HCT116 (cell line): ENCODE results near the gene NAGK. TPM values are rescaled to one million over a fixed set of nuclear protein-coding genes. Genes with fewer than 3 reads are reported as not detected.

ENCODE experiments used
- ATAC-seq: fragments of 200-7000 bp; cut with Tn5 transposase; 2 replicates; pipeline ENCODE4 v1.9.1; 2020; ENCODE audit warnings: mild to moderate bottlenecking, moderate library complexity
- BruUV-seq: library from RNA; stranded (reverse); fragments of 400-500 nt; replicated peaks from 2 replicates; lab custom pipeline; 2021; lab: Mats Ljungman, UMichigan
- CTCF ChIA-PET: fragments of 300-600 bp; sonication (Branson Sonifier 250); formaldehyde crosslinking; loops from one replicate; lab custom pipeline; 2021; ENCODE audit warnings: antibody characterized with exemption; lab: Charles Lee
- POLR2A ChIA-PET: fragments of 300-600, 350-600 bp; sonication (Branson Sonifier 250); formaldehyde crosslinking; loops from one replicate; lab custom pipeline; 2021; ENCODE audit warnings: antibody characterized with exemption; lab: Charles Lee
- RAD21 ChIA-PET, 2 experiments: fragments of 300-600 bp; sonication (Branson Sonifier 250); formaldehyde crosslinking; loops; one replicate each; lab custom pipeline; 2023; ENCODE audit warnings: low total read pairs in 2 of 2; ENCODE audit not compliant: uncharacterized antibody in 2 of 2, unreplicated experiment in 2 of 2, low non-redundant PET in 1 of 2; lab: Charles Lee
- DNase-seq: peaks from one replicate; pipeline ENCODE4 v3.0.0-alpha.2; 2010; ENCODE audit warnings: low read depth, low spot score
- H2AFZ ChIP-seq: fragments of 200-600 bp; shearing (Covaris generic), sonication (generic); 2 replicates; pipeline ENCODE4 v1.6.1; 2017; ENCODE audit warnings: low read depth, mixed run types, mixed read lengths, antibody characterized with exemption, low read length; ENCODE audit not compliant: poor library complexity, severe bottlenecking
- H3K27ac ChIP-seq: 2 replicates; pipeline ENCODE4 v1.5.1; 2012; ENCODE audit warnings: low read depth, low read length
- H3K27me3 ChIP-seq: fragments of 200-600 bp; sonication (generic); 2 replicates; pipeline ENCODE4 v1.6.1; 2016; ENCODE audit warnings: mixed run types, low read length, mixed read lengths; ENCODE audit not compliant: insufficient read depth
- H3K36me3 ChIP-seq, 2 experiments: fragments of 200-500 bp in 1 of 2; fragments of 200-600 bp in 1 of 2; sonication (Bioruptor generic) in 1 of 2; sonication (generic) in 1 of 2; 2 replicates each; pipeline versions ENCODE4 v1.5.1 to v1.6.1; 2014 to 2016; ENCODE audit warnings: low read length in 2 of 2, inconsistent platforms in 1 of 2, mixed read lengths in 1 of 2, mixed run types in 1 of 2; ENCODE audit not compliant: insufficient read depth in 2 of 2, control insufficient read depth in 1 of 2
- H3K4me1 ChIP-seq, 2 experiments: fragments of 200-600 bp in 1 of 2; sonication (generic) in 1 of 2; 2 replicates each; pipeline versions ENCODE4 v1.5.1 to v1.6.1; 2012 to 2017; ENCODE audit warnings: low read length in 2 of 2, inconsistent platforms in 1 of 2, mild to moderate bottlenecking in 1 of 2, mixed read lengths in 1 of 2, mixed run types in 1 of 2, moderate library complexity in 1 of 2; ENCODE audit not compliant: insufficient read depth in 2 of 2, control insufficient read depth in 1 of 2
- H3K4me2 ChIP-seq: fragments of 200-600 bp; sonication (generic); 2 replicates; pipeline ENCODE4 v1.6.1; 2017; ENCODE audit warnings: mixed run types, low read length, mixed read lengths
- H3K4me3 ChIP-seq, 2 experiments: fragments of 200-600 bp in 1 of 2; sonication (generic) in 1 of 2; replicated peaks in 1 of 2; 2 replicates each; pipeline ENCODE4 v1.5.1; 2011 to 2016; ENCODE audit warnings: low read length in 2 of 2, control low read depth in 1 of 2, low read depth in 1 of 2, mild to moderate bottlenecking in 1 of 2, mixed read lengths in 1 of 2, mixed run types in 1 of 2
- H3K79me2 ChIP-seq: fragments of 200-600 bp; sonication (generic); 2 replicates; pipeline ENCODE4 v1.6.1; 2017; ENCODE audit warnings: mild to moderate bottlenecking, mixed run types, low read length, moderate library complexity, mixed read lengths; ENCODE audit not compliant: insufficient read depth
- H3K9ac ChIP-seq: fragments of 200-600 bp; sonication (generic); 2 replicates; pipeline ENCODE4 v1.6.1; 2016; ENCODE audit warnings: low read length, mixed read lengths
- H3K9me2 ChIP-seq: fragments of 200-600 bp; sonication (generic), shearing (Covaris generic); 2 replicates; pipeline ENCODE4 v1.6.1; 2017; ENCODE audit warnings: mixed run types, mild to moderate bottlenecking, moderate library complexity; ENCODE audit not compliant: insufficient read depth
- H3K9me3 ChIP-seq, 2 experiments: fragments of 200-500 bp in 1 of 2; fragments of 200-600 bp in 1 of 2; sonication (Bioruptor generic) in 1 of 2; sonication (generic) in 1 of 2; 2 replicates each; pipeline ENCODE4 v1.6.1; 2014 to 2017; ENCODE audit warnings: low read length in 2 of 2, mixed read lengths in 2 of 2, inconsistent platforms in 1 of 2, low read depth in 1 of 2, mild to moderate bottlenecking in 1 of 2, mixed run types in 1 of 2, moderate library complexity in 1 of 2; ENCODE audit not compliant: control insufficient read depth in 1 of 2, insufficient read depth in 1 of 2
- H4K20me1 ChIP-seq: fragments of 200-600 bp; sonication (generic), shearing (Covaris generic); 2 replicates; pipeline ENCODE4 v1.6.1; 2017; ENCODE audit warnings: mixed run types, mild to moderate bottlenecking, moderate library complexity; ENCODE audit not compliant: insufficient read depth
- CBX3 ChIP-seq: IDR thresholded peaks from 2 replicates; pipeline ENCODE4 v1.6.1; 2012; ENCODE audit warnings: low read depth
- CEBPB ChIP-seq: IDR thresholded peaks from 2 replicates; pipeline ENCODE4 v1.6.1; 2012; ENCODE audit warnings: low read depth
- EGR1 ChIP-seq: IDR thresholded peaks from 2 replicates; pipeline ENCODE4 v1.6.1; 2012; ENCODE audit warnings: low read depth
- ELF1 ChIP-seq: IDR thresholded peaks from 2 replicates; pipeline ENCODE4 v1.6.1; 2012; ENCODE audit warnings: low read depth, borderline replicate concordance
- EZH2 ChIP-seq: fragments of 200-600 bp; sonication (generic); IDR thresholded peaks from 2 replicates; pipeline ENCODE4 v1.6.1; 2017; ENCODE audit warnings: antibody characterized with exemption, mixed run types
- EZH2phosphoT487 ChIP-seq: fragments of 200-600 bp; IDR thresholded peaks from 2 replicates; pipeline ENCODE4 v1.6.1; 2018; ENCODE audit warnings: antibody characterized with exemption, borderline replicate concordance
- JUND ChIP-seq: IDR thresholded peaks from 2 replicates; pipeline ENCODE4 v1.6.1; 2012
- POLR2A ChIP-seq: IDR thresholded peaks from 2 replicates; pipeline ENCODE4 v1.7.0; 2011; ENCODE audit warnings: borderline replicate concordance; ENCODE audit not compliant: insufficient read depth, insufficient read length; ENCODE audit errors: extremely low read depth
- POLR2AphosphoS5 ChIP-seq: IDR thresholded peaks from 2 replicates; pipeline ENCODE4 v1.6.1; 2011; ENCODE audit warnings: mild to moderate bottlenecking, low read depth, low read length, moderate library complexity
- RAD21 ChIP-seq: IDR thresholded peaks from 2 replicates; pipeline ENCODE4 v1.6.1; 2012; ENCODE audit warnings: low read depth, mild to moderate bottlenecking
- SIN3A ChIP-seq: IDR thresholded peaks from 2 replicates; pipeline ENCODE4 v1.6.1; 2012; ENCODE audit warnings: low read depth
- SP1 ChIP-seq: IDR thresholded peaks from 2 replicates; pipeline ENCODE4 v1.6.1; 2012; ENCODE audit warnings: low read depth
- SRF ChIP-seq: IDR thresholded peaks from 2 replicates; pipeline ENCODE4 v1.6.1; 2012; ENCODE audit warnings: low read depth
- TCF7L2 ChIP-seq: IDR thresholded peaks from 2 replicates; pipeline ENCODE4 v1.7.0; 2011; ENCODE audit warnings: borderline replicate concordance, inconsistent platforms; ENCODE audit not compliant: insufficient read depth, insufficient read length; ENCODE audit errors: extremely low read depth
- YY1 ChIP-seq: IDR thresholded peaks from 2 replicates; pipeline ENCODE4 v1.6.1; 2011; ENCODE audit warnings: low read length, low read depth, moderate library complexity, mild to moderate bottlenecking; ENCODE audit not compliant: insufficient replicate concordance; ENCODE audit errors: extremely low read depth
- ZFX ChIP-seq: fragments of 450-650 bp; IDR thresholded peaks from 2 replicates; pipeline ENCODE4 v1.6.1; 2017
- ZNF274 ChIP-seq: fragments of 200-500 bp; sonication (Bioruptor generic); IDR thresholded peaks from 2 replicates; pipeline ENCODE4 v1.6.1; 2014; ENCODE audit warnings: mild to moderate bottlenecking, low read depth, low read length, inconsistent platforms
- intact Hi-C: fragments of 100-400 bp; cut with micrococcal nuclease; formaldehyde crosslinking; loops from 2 replicates; pipeline ENCODE4 v1.10.0; 2022
- total RNA-seq: library from RNA; stranded (reverse); gene quantifications from one replicate; pipeline ENCODE4 v1.2.1, GENCODE V29; 2021; ENCODE audit not compliant: unreplicated experiment
- TF ChIP-seq, protein P1 (sequence below): IDR thresholded peaks from 2 replicates; pipeline ENCODE4 v1.6.1; 2012
- TF ChIP-seq, protein P2 (sequence below), 3 experiments: fragments of 200-600 bp in 1 of 3; sonication (generic) in 1 of 3; IDR thresholded peaks in 2 of 3; conservative IDR thresholded peaks in 1 of 3; 2 replicates each; pipeline ENCODE4 v1.5.1; 2012 to 2017; ENCODE audit warnings: low read depth in 2 of 3, low read length in 2 of 3, antibody characterized with exemption in 1 of 3, borderline replicate concordance in 1 of 3, control low read depth in 1 of 3, mild to moderate bottlenecking in 1 of 3, mixed read lengths in 1 of 3, mixed run types in 1 of 3, moderate library complexity in 1 of 3; ENCODE audit not compliant: insufficient read depth in 1 of 3
- TF ChIP-seq, protein P3 (sequence below): IDR thresholded peaks from 2 replicates; pipeline ENCODE4 v1.6.1; 2011; ENCODE audit warnings: mild to moderate bottlenecking, low read length, moderate library complexity; ENCODE audit not compliant: insufficient replicate concordance; ENCODE audit errors: extremely low read depth

NAGK gene
- total RNA-seq, 1 experiment from 2014 or later = 36.8 TPM

DNA sequence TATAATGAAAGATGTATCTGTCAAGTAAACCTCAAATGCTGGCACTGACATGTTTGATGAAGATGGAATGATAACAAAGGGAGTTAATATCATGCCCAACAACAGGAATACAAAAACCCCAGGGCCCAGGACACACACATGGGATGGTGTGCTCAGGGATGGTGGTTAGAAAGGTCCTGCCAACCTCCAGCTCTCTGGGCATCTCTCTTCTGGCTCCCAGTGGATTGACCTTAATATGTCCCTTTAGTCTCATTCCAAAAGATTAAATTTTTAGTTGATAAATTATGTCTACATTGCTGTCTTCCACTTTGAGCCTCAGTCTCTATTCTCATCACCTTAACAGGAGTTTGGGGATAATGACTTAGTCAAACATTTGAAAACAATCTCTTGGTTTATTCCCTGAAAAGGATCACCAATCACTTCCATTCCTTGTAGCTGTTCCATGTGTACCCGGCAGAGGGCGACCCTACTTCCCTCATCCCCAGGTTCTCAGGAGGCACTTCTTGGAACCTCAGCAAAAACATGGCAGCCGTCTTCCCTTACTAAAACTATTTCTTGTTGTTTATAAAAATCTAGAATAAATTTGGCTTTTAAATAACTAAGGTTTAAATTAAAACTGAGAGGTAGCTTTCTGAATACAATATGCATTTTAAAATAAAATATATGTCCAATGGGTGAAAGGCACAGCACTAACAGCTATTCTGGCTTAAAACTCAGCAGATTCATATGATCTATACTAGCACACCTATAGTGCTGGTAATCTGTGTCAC lies 31.9 kb downstream of the NAGK start:
- peak overlapping the region; percentile 99 for H2AFZ ChIP-seq
- no peaks in the 10 kb centered on the region for H3K9me3 ChIP-seq
- intact Hi-C loops = no loop called here
- RAD21 ChIA-PET = interaction anchor here in 1 of 2 experiments (1.1 kb wide), 1 partner anchor 55 kb away, joined by 6 read pairs; no protein-coding TSS in a partner anchor
- POLR2A ChIA-PET = interaction anchor here (0.6 to 1.2 kb wide), 4 partner anchors 14 to 771 kb away, joined by 3 to 4 read pairs (median 4); partner anchors contain the start of genes MPHOSPH10 and NAGK
- H3K36me3 ChIP-seq = no peaks in the 10 kb centered on the region
- no peaks in the 10 kb centered on the region for H3K79me2 ChIP-seq
- DNase-seq (peak; percentile 51), ATAC-seq (peak; percentile 99)
- no peaks in the 10 kb centered on the region for H3K9me2 ChIP-seq
- no peaks in the 10 kb centered on the region for H4K20me1 ChIP-seq
- H3K27ac ChIP-seq = no peak overlapping the region
- peak overlapping the region; percentile 34; the same call in 1 of the 2 replicates for H3K4me2 ChIP-seq
- H3K4me1 ChIP-seq = peaks cover 0 to 2% of the 10 kb centered on the region in 2 experiments; a peak in 1 of 4 replicates
- CTCF ChIA-PET = interaction anchor here (0.6 to 2.7 kb wide), 19 partner anchors 9 to 1349 kb away, joined by 3 to 17 read pairs (median 5); partner anchors contain the start of genes NAGK and ZNF638
- no peaks in the 10 kb centered on the region for H3K27me3 ChIP-seq
- BruUV-seq = no TSS peak
- no peak overlapping the region for H3K4me3 ChIP-seq
- H3K9ac ChIP-seq = no peak overlapping the region
- TF ChIP-seq, protein P1, sequence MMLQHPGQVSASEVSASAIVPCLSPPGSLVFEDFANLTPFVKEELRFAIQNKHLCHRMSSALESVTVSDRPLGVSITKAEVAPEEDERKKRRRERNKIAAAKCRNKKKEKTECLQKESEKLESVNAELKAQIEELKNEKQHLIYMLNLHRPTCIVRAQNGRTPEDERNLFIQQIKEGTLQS = no peak
- TF ChIP-seq RAD21 (peak; percentile 66), ELF1 (no peak), ZFX (no peak), POLR2AphosphoS5 (no peak), YY1 (peak; percentile 80), EGR1 (no peak; the same call in 1 of the 2 replicates), ZNF274 (no peak), SRF (no peak), POLR2A (no peak), SP1 (no peak), EZH2 (no peak), CBX3 (peak; percentile 30; the same call in 1 of the 2 replicates), CEBPB (no peak), TCF7L2 (no peak), EZH2phosphoT487 (no peak), SIN3A (no peak), JUND (no peak)
- TF ChIP-seq, protein P2, sequence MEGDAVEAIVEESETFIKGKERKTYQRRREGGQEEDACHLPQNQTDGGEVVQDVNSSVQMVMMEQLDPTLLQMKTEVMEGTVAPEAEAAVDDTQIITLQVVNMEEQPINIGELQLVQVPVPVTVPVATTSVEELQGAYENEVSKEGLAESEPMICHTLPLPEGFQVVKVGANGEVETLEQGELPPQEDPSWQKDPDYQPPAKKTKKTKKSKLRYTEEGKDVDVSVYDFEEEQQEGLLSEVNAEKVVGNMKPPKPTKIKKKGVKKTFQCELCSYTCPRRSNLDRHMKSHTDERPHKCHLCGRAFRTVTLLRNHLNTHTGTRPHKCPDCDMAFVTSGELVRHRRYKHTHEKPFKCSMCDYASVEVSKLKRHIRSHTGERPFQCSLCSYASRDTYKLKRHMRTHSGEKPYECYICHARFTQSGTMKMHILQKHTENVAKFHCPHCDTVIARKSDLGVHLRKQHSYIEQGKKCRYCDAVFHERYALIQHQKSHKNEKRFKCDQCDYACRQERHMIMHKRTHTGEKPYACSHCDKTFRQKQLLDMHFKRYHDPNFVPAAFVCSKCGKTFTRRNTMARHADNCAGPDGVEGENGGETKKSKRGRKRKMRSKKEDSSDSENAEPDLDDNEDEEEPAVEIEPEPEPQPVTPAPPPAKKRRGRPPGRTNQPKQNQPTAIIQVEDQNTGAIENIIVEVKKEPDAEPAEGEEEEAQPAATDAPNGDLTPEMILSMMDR (IDR thresholded peaks at IDR 0.05 in 2 of 3, conservative IDR thresholded peaks at IDR 0.05 in 1 of 3; ENCODE audit: borderline replicate concordance in 1 of 3, insufficient read depth in 1 of 3, low read depth in 2 of 3, low read length in 2 of 3) = peak; percentile 59 to 81 (median 68); a peak in 5 of 6 replicates
- TF ChIP-seq, protein P3, sequence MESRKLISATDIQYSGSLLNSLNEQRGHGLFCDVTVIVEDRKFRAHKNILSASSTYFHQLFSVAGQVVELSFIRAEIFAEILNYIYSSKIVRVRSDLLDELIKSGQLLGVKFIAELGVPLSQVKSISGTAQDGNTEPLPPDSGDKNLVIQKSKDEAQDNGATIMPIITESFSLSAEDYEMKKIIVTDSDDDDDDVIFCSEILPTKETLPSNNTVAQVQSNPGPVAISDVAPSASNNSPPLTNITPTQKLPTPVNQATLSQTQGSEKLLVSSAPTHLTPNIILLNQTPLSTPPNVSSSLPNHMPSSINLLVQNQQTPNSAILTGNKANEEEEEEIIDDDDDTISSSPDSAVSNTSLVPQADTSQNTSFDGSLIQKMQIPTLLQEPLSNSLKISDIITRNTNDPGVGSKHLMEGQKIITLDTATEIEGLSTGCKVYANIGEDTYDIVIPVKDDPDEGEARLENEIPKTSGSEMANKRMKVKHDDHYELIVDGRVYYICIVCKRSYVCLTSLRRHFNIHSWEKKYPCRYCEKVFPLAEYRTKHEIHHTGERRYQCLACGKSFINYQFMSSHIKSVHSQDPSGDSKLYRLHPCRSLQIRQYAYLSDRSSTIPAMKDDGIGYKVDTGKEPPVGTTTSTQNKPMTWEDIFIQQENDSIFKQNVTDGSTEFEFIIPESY = no peak
